Thymus (tissue), 11 donors: ENCODE data around the gene CCDC188. TPM values are rescaled to one million over a fixed set of nuclear protein-coding genes. Genes with fewer than 3 reads are reported as not detected.

Experiments used
- DNase-seq, 9 donors: peaks; one replicate each; pipeline ENCODE4 v3.0.0-alpha.2; 2013; ENCODE audit warnings: low spot score in 9 of 9, low read depth in 6 of 9, missing footprints in 1 of 9
- H3K27ac ChIP-seq, 2 donors: one replicate each; pipeline ENCODE4 v1.5.1; 2013; ENCODE audit warnings: control low read depth in 1 of 2, low read depth in 1 of 2, low read length in 1 of 2, mild to moderate bottlenecking in 1 of 2, moderate library complexity in 1 of 2
- H3K27me3 ChIP-seq, 2 donors: one replicate each; pipeline ENCODE4 v1.5.1; 2013; ENCODE audit warnings: low read length in 1 of 2; ENCODE audit not compliant: control insufficient read depth in 2 of 2, insufficient read depth in 1 of 2
- H3K36me3 ChIP-seq, 2 donors: one replicate each; pipeline ENCODE4 v1.5.1; 2013; ENCODE audit warnings: low read length in 1 of 2, mild to moderate bottlenecking in 1 of 2, moderate library complexity in 1 of 2; ENCODE audit not compliant: control insufficient read depth in 2 of 2, insufficient read depth in 2 of 2
- H3K4me1 ChIP-seq, 2 donors: one replicate each; pipeline ENCODE4 v1.5.1; 2013; ENCODE audit warnings: low read length in 2 of 2; ENCODE audit not compliant: control insufficient read depth in 2 of 2, insufficient read depth in 2 of 2
- H3K4me3 ChIP-seq, 2 donors: one replicate each; pipeline ENCODE4 v1.5.1; 2013; ENCODE audit warnings: low read length in 2 of 2, control low read depth in 1 of 2, mild to moderate bottlenecking in 1 of 2
- H3K9me3 ChIP-seq, 2 donors: one replicate each; pipeline ENCODE4 v1.5.1; 2013; ENCODE audit warnings: low read length in 1 of 2, mild to moderate bottlenecking in 1 of 2; ENCODE audit not compliant: control insufficient read depth in 2 of 2, insufficient read depth in 1 of 2
- WGBS: extraction: QIAGEN DNeasy Blood & Tissue Kit; methylation state at CpG from one replicate; pipeline ENCODE4 v1.1.7; 2013; 5-methylcytosine and 5-hydroxymethylcytosine counted together
- polyA plus RNA-seq: library from polyadenylated mRNA; stranded (reverse); fragments of 200-250 nt; gene quantifications from one replicate; pipeline ENCODE4 v1.2.3, GENCODE V29; 2013
- total RNA-seq: library from RNA; stranded (reverse); fragments of 120-200 nt; gene quantifications from one replicate; pipeline ENCODE4 v1.2.4, GENCODE V29; 2013
- donor health status: healthy.

Gene CCDC188
- total and polyA plus RNA-seq, 2 donors = 0.09 to 0.84 TPM

- no peaks in the 10 kb centered on the region for H3K9me3 ChIP-seq
- H3K4me3 ChIP-seq = no peak overlapping the region
- H3K4me1 ChIP-seq = peaks cover 0 to 4% of the 10 kb centered on the region in 2 donors
- H3K27me3 ChIP-seq = no peaks in the 10 kb centered on the region
- no peaks in the 10 kb centered on the region for H3K36me3 ChIP-seq
- H3K27ac ChIP-seq = no peak overlapping the region
- DNase-seq = no peak
- WGBS = 94% methylated on average over 10 of the region's 10 CpGs
Measured at GRCh38 chr22:20173772-20174171, 22.9 kb upstream of the CCDC188 start.

GRCh38 chr22:20173246-20173645 lies 22.4 kb upstream of the CCDC188 start:
- no peak overlapping the region for H3K27ac ChIP-seq
- H3K27me3 ChIP-seq = no peaks in the 10 kb centered on the region
- no peak overlapping the region for H3K4me3 ChIP-seq
- no peaks in the 10 kb centered on the region for H3K36me3 ChIP-seq
- WGBS = 95% methylated on average over 11 of the region's 11 CpGs
- no peaks in the 10 kb centered on the region for H3K9me3 ChIP-seq
- peaks cover 0 to 7% of the 10 kb centered on the region in 2 donors for H3K4me1 ChIP-seq
- no peak for DNase-seq

- Histone ChIP-seq H3K27ac (no peak overlapping the region), H3K36me3 (no peaks in the 10 kb centered on the region), H3K4me3 (no peak overlapping the region), H3K27me3 (no peaks in the 10 kb centered on the region), H3K4me1 (peaks cover 0 to 7% of the 10 kb centered on the region in 2 donors), H3K9me3 (no peaks in the 10 kb centered on the region)
- WGBS = 97% methylated on average over 10 of the region's 10 CpGs
- no peak for DNase-seq
Measured at GRCh38 chr22:20172141-20172613, 21.3 kb upstream of the CCDC188 start.

DNA sequence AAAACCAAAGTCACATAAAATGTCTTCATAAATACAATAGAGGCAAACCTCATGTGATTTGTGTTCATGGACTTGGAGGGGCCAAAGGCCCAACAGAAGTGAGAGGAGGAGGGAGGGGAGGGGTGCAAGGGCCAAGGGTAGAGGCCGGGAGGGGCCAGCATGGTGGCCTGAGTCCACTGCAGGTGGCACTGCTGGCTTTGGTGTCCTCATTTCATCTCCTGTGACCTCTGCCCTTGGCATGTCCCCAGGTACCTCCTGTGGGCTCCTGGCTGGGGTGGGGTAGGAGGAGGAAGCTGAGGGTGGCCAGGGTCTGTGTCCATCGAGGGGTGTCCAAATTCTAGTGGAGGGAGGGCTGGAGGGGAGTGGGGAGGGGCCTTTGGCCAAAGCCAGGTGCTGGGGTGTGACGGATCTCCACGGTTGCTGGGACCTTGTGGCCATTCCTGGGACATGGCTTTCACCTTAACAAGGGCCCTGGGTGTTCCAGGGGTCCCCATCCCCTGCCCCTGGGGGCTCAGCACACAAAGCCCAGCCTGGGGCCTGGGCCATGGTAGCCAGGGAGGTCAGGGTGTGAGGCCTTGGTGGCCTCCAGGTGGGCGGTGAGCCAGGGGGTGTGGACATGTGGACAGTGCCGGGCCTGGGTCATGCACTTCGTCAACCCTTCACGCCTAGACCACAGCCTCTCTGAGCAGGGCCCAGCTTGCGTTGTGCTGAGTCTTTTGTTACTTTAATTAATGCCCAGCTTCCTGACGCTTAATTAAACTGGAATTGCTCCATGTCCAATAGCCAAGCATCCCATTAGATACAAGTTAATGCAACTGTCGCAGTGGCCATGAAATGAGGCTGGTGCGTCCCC lies 20.7 kb upstream of the CCDC188 start:
- H3K27ac ChIP-seq = no peak overlapping the region
- H3K4me1 ChIP-seq = peaks cover 0 to 7% of the 10 kb centered on the region in 2 donors
- no peaks in the 10 kb centered on the region for H3K9me3 ChIP-seq
- 95% methylated on average over 12 of the region's 12 CpGs for WGBS
- no peak overlapping the region for H3K4me3 ChIP-seq
- H3K27me3 ChIP-seq = no peaks in the 10 kb centered on the region
- no peak for DNase-seq
- H3K36me3 ChIP-seq = no peaks in the 10 kb centered on the region

DNA sequence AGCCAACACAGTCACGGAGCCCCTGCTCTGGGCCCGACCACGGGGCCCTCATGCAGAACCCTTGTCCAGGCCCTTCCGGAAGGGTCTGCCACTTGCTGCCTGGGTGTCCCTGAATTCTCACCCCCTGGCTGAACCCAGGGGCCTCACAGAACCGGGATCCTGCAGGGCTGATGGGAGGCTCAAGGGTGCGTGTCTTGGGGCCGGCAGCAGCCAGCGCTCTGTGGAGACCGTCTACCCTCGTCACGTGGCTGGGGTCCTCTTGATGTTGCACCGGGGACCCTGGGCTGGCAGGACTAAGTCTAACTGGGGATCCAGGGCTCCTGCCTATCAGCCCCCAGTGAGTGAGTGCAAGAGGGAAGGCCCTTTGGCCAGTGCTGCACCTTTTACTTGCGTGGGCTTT lies 19.3 kb upstream of the CCDC188 start:
- Histone ChIP-seq H3K9me3 (no peaks in the 10 kb centered on the region), H3K27me3 (no peaks in the 10 kb centered on the region), H3K4me1 (peaks cover 0 to 3% of the 10 kb centered on the region in 2 donors), H3K4me3 (no peak overlapping the region), H3K36me3 (no peaks in the 10 kb centered on the region), H3K27ac (no peak overlapping the region)
- DNase-seq = no peak
- 96% methylated on average over 13 of the region's 13 CpGs for WGBS

DNA sequence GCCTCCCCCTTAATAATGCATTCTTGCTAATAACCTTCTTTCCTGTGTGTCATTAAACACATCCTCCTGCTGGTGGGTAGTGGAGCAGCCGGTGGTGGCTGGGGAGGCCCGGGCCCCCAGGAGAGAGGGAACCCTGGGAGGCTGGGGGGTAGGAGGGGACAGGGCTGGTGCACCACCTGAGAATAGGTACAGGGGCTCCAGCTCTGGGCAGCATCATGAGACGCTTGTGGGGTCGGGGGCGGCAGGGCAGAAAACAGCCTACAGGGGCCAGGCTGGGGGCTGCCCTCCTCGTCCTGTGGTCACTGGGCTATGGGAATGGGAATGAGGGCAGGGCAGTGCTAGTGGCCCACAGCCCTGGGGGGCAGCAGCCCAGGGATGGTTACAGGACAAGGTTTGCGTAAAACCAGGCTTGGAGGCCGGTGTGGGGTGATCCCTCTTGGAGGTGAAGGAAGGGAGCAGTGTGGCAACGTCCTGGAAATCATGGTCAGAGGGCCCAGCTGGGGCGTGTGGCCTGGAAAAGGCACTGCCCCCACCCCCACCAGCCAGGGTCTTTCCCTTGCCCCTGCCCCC lies 18.5 kb upstream of the CCDC188 start:
- 94% methylated on average over 10 of the region's 10 CpGs for WGBS
- Histone ChIP-seq H3K9me3 (no peaks in the 10 kb centered on the region), H3K27ac (no peak overlapping the region), H3K4me1 (peaks cover 0 to 3% of the 10 kb centered on the region in 2 donors), H3K36me3 (no peaks in the 10 kb centered on the region), H3K4me3 (no peak overlapping the region), H3K27me3 (no peaks in the 10 kb centered on the region)
- no peak for DNase-seq

GRCh38 chr22:20167643-20168322 lies 16.9 kb upstream of the CCDC188 start:
- DNase-seq = no peak
- Histone ChIP-seq H3K4me3 (no peak overlapping the region), H3K27ac (no peak overlapping the region), H3K36me3 (no peaks in the 10 kb centered on the region), H3K4me1 (peaks cover 0 to 3% of the 10 kb centered on the region in 2 donors), H3K9me3 (no peaks in the 10 kb centered on the region), H3K27me3 (no peaks in the 10 kb centered on the region)
- 70% methylated on average over 19 of the region's 19 CpGs for WGBS

DNA sequence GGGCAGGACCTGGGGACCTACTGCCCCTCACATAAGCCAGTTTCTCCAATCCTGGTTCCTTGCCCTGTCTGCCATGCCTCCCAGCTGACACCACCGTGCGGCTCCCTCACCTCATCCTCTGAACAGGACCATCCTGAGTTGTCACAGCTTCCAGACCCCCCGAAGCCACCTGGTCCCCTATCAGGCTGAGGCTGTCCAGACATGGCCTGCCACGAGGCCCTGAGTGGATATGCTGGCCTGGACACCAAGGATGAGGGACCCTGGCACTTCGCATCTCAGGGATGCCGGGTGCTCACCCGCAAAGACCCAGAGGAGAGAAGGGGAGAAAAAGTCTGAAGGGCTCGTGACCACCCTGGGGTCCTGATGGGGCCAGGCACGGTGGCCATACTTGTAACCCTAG lies 15.8 kb upstream of the CCDC188 start:
- Histone ChIP-seq H3K4me3 (no peak overlapping the region), H3K36me3 (no peaks in the 10 kb centered on the region), H3K27me3 (no peaks in the 10 kb centered on the region), H3K9me3 (no peaks in the 10 kb centered on the region), H3K4me1 (peaks cover 0 to 3% of the 10 kb centered on the region in 2 donors), H3K27ac (no peak overlapping the region)
- WGBS = 97% methylated on average over 9 of the region's 9 CpGs
- no peak for DNase-seq

DNA sequence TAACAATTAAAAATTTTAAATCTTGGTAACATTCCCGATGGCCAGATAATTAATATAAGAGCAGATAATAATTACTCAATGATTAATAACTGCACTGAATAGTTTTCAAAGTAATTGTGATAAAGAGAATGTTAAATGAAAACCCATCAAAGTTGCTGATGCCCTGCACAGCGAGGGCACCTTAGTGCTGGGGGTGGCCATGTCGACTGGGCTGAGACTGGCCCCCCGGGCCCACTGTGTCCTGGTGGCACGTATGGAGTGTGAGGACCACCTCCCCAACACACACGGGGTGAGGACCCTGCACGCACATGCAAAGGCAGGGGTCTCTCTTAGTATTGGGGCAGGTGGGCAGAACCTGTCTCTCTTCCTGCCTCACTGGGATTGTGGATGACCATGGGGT lies 15.1 kb upstream of the CCDC188 start:
- DNase-seq = no peak
- no peaks in the 10 kb centered on the region for H3K9me3 ChIP-seq
- 89% methylated on average over 7 of the region's 7 CpGs for WGBS
- H3K4me1 ChIP-seq = peaks cover 0 to 3% of the 10 kb centered on the region in 2 donors
- no peaks in the 10 kb centered on the region for H3K27me3 ChIP-seq
- H3K27ac ChIP-seq = no peak overlapping the region
- no peak overlapping the region for H3K4me3 ChIP-seq
- H3K36me3 ChIP-seq = no peaks in the 10 kb centered on the region
